HepG2 (cell line): ENCODE measurements around the gene MYL3. TPM values are rescaled to one million over a fixed set of nuclear protein-coding genes. Genes with fewer than 3 reads are reported as not detected.
A peak's percentile ranks its signal among the peaks of the same experiment; 100 is the strongest.

ENCODE experiments used
- AHR ChIP-seq: IDR thresholded peaks from 2 replicates; pipeline ENCODE4 v1.6.1; 2018; ENCODE audit warnings: missing genetic modification reagents, missing compliant biosample characterization
- ARID2 ChIP-seq: sonication (generic); formaldehyde crosslinking; IDR thresholded peaks from 2 replicates; pipeline ENCODE4 v1.8.1; 2022; ENCODE audit warnings: mild to moderate bottlenecking, missing genetic modification reagents, borderline replicate concordance
- ATF6 ChIP-seq: sonication (generic); formaldehyde crosslinking; conservative IDR thresholded peaks from 2 replicates; pipeline ENCODE4 v1.4.0; 2020; ENCODE audit warnings: missing genetic modification reagents
- CBX1 ChIP-seq: IDR thresholded peaks from one replicate; pipeline ENCODE4 v1.6.1; 2016; ENCODE audit warnings: antibody characterized with exemption, low read depth
- FIP1L1 ChIP-seq: fragments of 200-400 bp; formaldehyde crosslinking; IDR thresholded peaks from 2 replicates; pipeline ENCODE4 v1.6.1; 2018; ENCODE audit warnings: low read depth, mild to moderate bottlenecking, low read length, moderate library complexity, borderline replicate concordance; ENCODE audit not compliant: insufficient read depth
- GATA4 ChIP-seq: sonication (generic); IDR thresholded peaks from 2 replicates; pipeline ENCODE4 v1.6.1; 2016; ENCODE audit warnings: antibody characterized with exemption, low read depth, borderline replicate concordance
- GTF2F1 ChIP-seq: fragments of 150-350 bp; IDR thresholded peaks from 2 replicates; pipeline ENCODE4 v1.6.1; 2014; ENCODE audit warnings: low read length
- HNF1A ChIP-seq, 2 experiments: sonication (generic) in 1 of 2; formaldehyde crosslinking in 1 of 2; IDR thresholded peaks; 2 replicates each; pipeline versions ENCODE4 v1.4.0 to v1.6.1; 2016 to 2020; ENCODE audit warnings: borderline replicate concordance in 1 of 2, low read depth in 1 of 2, mild to moderate bottlenecking in 1 of 2, missing genetic modification reagents in 1 of 2
- KDM5A ChIP-seq: fragments of 200-600 bp; sonication (generic); IDR thresholded peaks from 2 replicates; pipeline ENCODE4 v1.7.0; 2018; ENCODE audit warnings: antibody characterized with exemption, mild to moderate bottlenecking, low read length, borderline replicate concordance
- NR0B2 ChIP-seq: sonication (generic); formaldehyde crosslinking; IDR thresholded peaks from 2 replicates; pipeline ENCODE4 v1.4.0; 2020; ENCODE audit warnings: mild to moderate bottlenecking, missing genetic modification reagents
- PREB ChIP-seq: sonication (generic); formaldehyde crosslinking; IDR thresholded peaks from 2 replicates; pipeline ENCODE4 v1.4.0; 2020; ENCODE audit warnings: missing genetic modification reagents
- RARA ChIP-seq: IDR thresholded peaks from 2 replicates; pipeline ENCODE4 v1.6.1; 2016; ENCODE audit warnings: missing genetic modification reagents, missing compliant biosample characterization
- TBX2 ChIP-seq: sonication (generic); formaldehyde crosslinking; IDR thresholded peaks from 2 replicates; pipeline ENCODE4 v1.5.0; 2020; ENCODE audit warnings: missing genetic modification reagents, mild to moderate bottlenecking, borderline replicate concordance
- ZGPAT ChIP-seq: IDR thresholded peaks from 2 replicates; pipeline ENCODE4 v1.6.1; 2016; ENCODE audit warnings: mild to moderate bottlenecking
- ZNF101 ChIP-seq: sonication (generic); formaldehyde crosslinking; IDR thresholded peaks from 2 replicates; pipeline ENCODE4 v1.4.0; 2020; ENCODE audit warnings: mild to moderate bottlenecking, low read depth, missing genetic modification reagents, borderline replicate concordance
- ZNF383 ChIP-seq: sonication (generic); formaldehyde crosslinking; IDR thresholded peaks from 2 replicates; pipeline ENCODE4 v1.4.0; 2020; ENCODE audit warnings: missing genetic modification reagents, mild to moderate bottlenecking, borderline replicate concordance
- ZNF549 ChIP-seq: sonication (generic); formaldehyde crosslinking; IDR thresholded peaks from 2 replicates; pipeline ENCODE4 v1.5.0; 2020; ENCODE audit warnings: missing genetic modification reagents
- ZNF652 ChIP-seq: IDR thresholded peaks from 2 replicates; pipeline ENCODE4 v1.6.1; 2016; ENCODE audit warnings: low read depth, borderline replicate concordance
- ZNF740 ChIP-seq: sonication (generic); formaldehyde crosslinking; IDR thresholded peaks from 2 replicates; pipeline ENCODE4 v1.4.0; 2020; ENCODE audit warnings: missing genetic modification reagents
- ZZZ3 ChIP-seq: sonication (generic); formaldehyde crosslinking; IDR thresholded peaks from 2 replicates; pipeline ENCODE4 v1.4.0; 2020; ENCODE audit warnings: missing genetic modification reagents, mild to moderate bottlenecking, borderline replicate concordance
- polyA plus RNA-seq, 8 experiments: library from polyadenylated mRNA; depleted of rRNA in 3 of 8; stranded (reverse) in 7 of 8; unstranded in 1 of 8; fragments of >200 nt; fragmentation: Illumina TruSeq in 4 of 8; extraction: Trizol in 4 of 8; gene quantifications; 2 replicates each; pipeline versions ENCODE4 v1.2.1 to v1.2.3, GENCODE V29; 2011 to 2016; ENCODE audit warnings: low read depth in 4 of 8, missing spikeins in 1 of 8, mixed read lengths in 1 of 8; ENCODE audit not compliant: insufficient read depth in 1 of 8
- total RNA-seq, 5 experiments: library from RNA; depleted of rRNA; stranded (reverse); fragments of >200 nt; fragmentation: Illumina TruSeq; extraction: Trizol; gene quantifications; 2 replicates each; pipeline ENCODE4 v1.2.3, GENCODE V29; 2016; ENCODE audit warnings: low read depth in 1 of 5

The MYL3 gene
- total and polyA plus RNA-seq, 2 of the 13 experiments (the other 11 are each of a cell fraction or from before 2014, with no cell fraction given): not detected

GRCh38 chr3:46909535-46910161 lies 46.4 kb upstream of the MYL3 start (continued):
- TF ChIP-seq ATF6 (CRISPR knock-in tag) (no peak), ZNF101 (CRISPR knock-in tag) (no peak), CBX1 (no peak), PREB (CRISPR knock-in tag) (no peak), ZNF740 (no peak), ZGPAT (CRISPR knock-in tag) (no peak), ZZZ3 (CRISPR knock-in tag) (no peak), ZNF652 (no peak), HNF1A (IDR thresholded peaks at IDR 0.05; ENCODE audit: low read depth) (no peak), HNF1A (CRISPR knock-in tag; IDR thresholded peaks at IDR 0.05; ENCODE audit: borderline replicate concordance) (no peak), RARA (CRISPR knock-in tag) (0 out of 2 replicates have a peak, but pooled peaks have one; percentile 15), GTF2F1 (no peak), ZNF383 (no peak), FIP1L1 (no peak), ZNF549 (CRISPR knock-in tag) (no peak), ARID2 (CRISPR knock-in tag) (no peak), KDM5A (no peak), TBX2 (peak; percentile 30; the same call in 1 of the 2 replicates), GATA4 (no peak), AHR (CRISPR knock-in tag) (no peak), NR0B2 (CRISPR knock-in tag) (no peak)
